ENCODE data around the gene NARS2. TPM values are rescaled to one million over a fixed set of nuclear protein-coding genes. Genes with fewer than 3 reads are reported as not detected.

NARS2 gene
- total RNA-seq, 1 donor from 2014 or later = 29.9 TPM

- no peak for DNase-seq (ENCODE audit: low read depth)
These were observed 128.5 kb downstream of the NARS2 start for GRCh38 chr11:78446210-78446609.

- no peak for DNase-seq (ENCODE audit: low read depth)
These were observed 129.9 kb downstream of the NARS2 start for GRCh38 chr11:78444726-78445125.

- DNase-seq (ENCODE audit: low read depth) = no peak
These were observed 132.7 kb downstream of the NARS2 start for GRCh38 chr11:78441956-78442355.

GRCh38 chr11:78438298-78438975 is 136.2 kb downstream of the NARS2 start:
- no peak for DNase-seq (ENCODE audit: low read depth)

GRCh38 chr11:78432956-78433355 is 141.7 kb downstream of the NARS2 start:
- no peak for DNase-seq (ENCODE audit: low read depth)

GRCh38 chr11:78432058-78432515 is 142.6 kb downstream of the NARS2 start:
- DNase-seq (ENCODE audit: low read depth) = peak; percentile 22

- DNase-seq (ENCODE audit: low read depth) = no peak
These were observed 145.0 kb downstream of the NARS2 start for GRCh38 chr11:78429660-78430059.

GRCh38 chr11:78429209-78429608 is 145.5 kb downstream of the NARS2 start:
- no peak for DNase-seq (ENCODE audit: low read depth)

- DNase-seq (ENCODE audit: low read depth) = no peak
These were observed 145.9 kb downstream of the NARS2 start for GRCh38 chr11:78428773-78429172.

- DNase-seq (ENCODE audit: low read depth) = no peak
These were observed 146.4 kb downstream of the NARS2 start for GRCh38 chr11:78428266-78428636.

- DNase-seq (ENCODE audit: low read depth) = peak; percentile 25
These were observed 146.9 kb downstream of the NARS2 start for GRCh38 chr11:78427615-78428265.

GRCh38 chr11:78426845-78427244 is 147.8 kb downstream of the NARS2 start:
- no peak for DNase-seq (ENCODE audit: low read depth)

GRCh38 chr11:78425399-78426070 is 149.1 kb downstream of the NARS2 start:
- no peak for DNase-seq (ENCODE audit: low read depth)

GRCh38 chr11:78424334-78425270 is 150.1 kb downstream of the NARS2 start:
- peak; percentile 21 for DNase-seq (ENCODE audit: low read depth)

- no peak for DNase-seq (ENCODE audit: low read depth)
These were observed 151.4 kb downstream of the NARS2 start for GRCh38 chr11:78423241-78423640.

- DNase-seq (ENCODE audit: low read depth) = peak; percentile 98
These were observed 153.9 kb downstream of the NARS2 start for GRCh38 chr11:78420796-78421209.

- DNase-seq (ENCODE audit: low read depth) = peak; percentile 80
These were observed 154.4 kb downstream of the NARS2 start for GRCh38 chr11:78420255-78420764.

- DNase-seq (ENCODE audit: low read depth) = peak; percentile 70
These were observed 155.3 kb downstream of the NARS2 start for GRCh38 chr11:78419327-78419726.

- peak; percentile 26 for DNase-seq (ENCODE audit: low read depth)
These were observed 156.0 kb downstream of the NARS2 start for GRCh38 chr11:78418584-78419211.

- peak; percentile 87 for DNase-seq (ENCODE audit: low read depth)
These were observed 156.6 kb downstream of the NARS2 start for GRCh38 chr11:78417888-78418583.

All from myocyte (in vitro differentiated cells).